Nephron (organoid): ENCODE measurements around the gene HEY2.

Experiments
- H3K27ac Mint-ChIP-seq, 3 experiments: 2 replicates each; pipeline ENCODE4 v1.8.0; 2020; ENCODE audit warnings: mixed read lengths in 3 of 3, mild to moderate bottlenecking in 2 of 3, moderate library complexity in 1 of 3
- H3K27me3 Mint-ChIP-seq: 2 replicates; pipeline ENCODE4 v1.8.0; 2021; ENCODE audit warnings: low read depth, mild to moderate bottlenecking, moderate library complexity, mixed read lengths
- H3K36me3 Mint-ChIP-seq: 2 replicates; pipeline ENCODE4 v1.8.0; 2020; ENCODE audit warnings: low read depth, mixed read lengths
- H3K4me1 Mint-ChIP-seq: 2 replicates; pipeline ENCODE4 v1.8.0; 2020; ENCODE audit warnings: mixed read lengths
- H3K4me3 Mint-ChIP-seq, 3 experiments: 2 replicates each; pipeline ENCODE4 v1.8.0; 2020; ENCODE audit warnings: mild to moderate bottlenecking in 3 of 3, mixed read lengths in 3 of 3, moderate library complexity in 2 of 3
- H3K9me3 Mint-ChIP-seq: 2 replicates; pipeline ENCODE4 v1.8.0; 2020; ENCODE audit warnings: mixed read lengths
- TF ChIP-seq, protein P1 (sequence below), 3 experiments: fragments of 200-600 bp; sonication (generic); IDR thresholded peaks; one replicate each; pipeline ENCODE4 v1.5.0; 2021; ENCODE audit warnings: antibody characterized with exemption in 3 of 3; ENCODE audit not compliant: unreplicated experiment in 3 of 3

The HEY2 gene

GRCh38 chr6:125742024-125742423 is 7.4 kb upstream of the HEY2 start:
- no peaks in the 10 kb centered on the region for H3K9me3 Mint-ChIP-seq
- no peaks in the 10 kb centered on the region for H3K36me3 Mint-ChIP-seq
- peaks cover 30% of the 10 kb centered on the region for H3K27me3 Mint-ChIP-seq
- TF ChIP-seq, protein P1, sequence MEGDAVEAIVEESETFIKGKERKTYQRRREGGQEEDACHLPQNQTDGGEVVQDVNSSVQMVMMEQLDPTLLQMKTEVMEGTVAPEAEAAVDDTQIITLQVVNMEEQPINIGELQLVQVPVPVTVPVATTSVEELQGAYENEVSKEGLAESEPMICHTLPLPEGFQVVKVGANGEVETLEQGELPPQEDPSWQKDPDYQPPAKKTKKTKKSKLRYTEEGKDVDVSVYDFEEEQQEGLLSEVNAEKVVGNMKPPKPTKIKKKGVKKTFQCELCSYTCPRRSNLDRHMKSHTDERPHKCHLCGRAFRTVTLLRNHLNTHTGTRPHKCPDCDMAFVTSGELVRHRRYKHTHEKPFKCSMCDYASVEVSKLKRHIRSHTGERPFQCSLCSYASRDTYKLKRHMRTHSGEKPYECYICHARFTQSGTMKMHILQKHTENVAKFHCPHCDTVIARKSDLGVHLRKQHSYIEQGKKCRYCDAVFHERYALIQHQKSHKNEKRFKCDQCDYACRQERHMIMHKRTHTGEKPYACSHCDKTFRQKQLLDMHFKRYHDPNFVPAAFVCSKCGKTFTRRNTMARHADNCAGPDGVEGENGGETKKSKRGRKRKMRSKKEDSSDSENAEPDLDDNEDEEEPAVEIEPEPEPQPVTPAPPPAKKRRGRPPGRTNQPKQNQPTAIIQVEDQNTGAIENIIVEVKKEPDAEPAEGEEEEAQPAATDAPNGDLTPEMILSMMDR (IDR thresholded peaks at IDR 0.05; ENCODE audit: unreplicated experiment in 3 of 3): no peak
- no peak overlapping the region for H3K4me3 Mint-ChIP-seq
- peaks cover 14% of the 10 kb centered on the region for H3K4me1 Mint-ChIP-seq
- H3K27ac Mint-ChIP-seq: no peak overlapping the region

DNA sequence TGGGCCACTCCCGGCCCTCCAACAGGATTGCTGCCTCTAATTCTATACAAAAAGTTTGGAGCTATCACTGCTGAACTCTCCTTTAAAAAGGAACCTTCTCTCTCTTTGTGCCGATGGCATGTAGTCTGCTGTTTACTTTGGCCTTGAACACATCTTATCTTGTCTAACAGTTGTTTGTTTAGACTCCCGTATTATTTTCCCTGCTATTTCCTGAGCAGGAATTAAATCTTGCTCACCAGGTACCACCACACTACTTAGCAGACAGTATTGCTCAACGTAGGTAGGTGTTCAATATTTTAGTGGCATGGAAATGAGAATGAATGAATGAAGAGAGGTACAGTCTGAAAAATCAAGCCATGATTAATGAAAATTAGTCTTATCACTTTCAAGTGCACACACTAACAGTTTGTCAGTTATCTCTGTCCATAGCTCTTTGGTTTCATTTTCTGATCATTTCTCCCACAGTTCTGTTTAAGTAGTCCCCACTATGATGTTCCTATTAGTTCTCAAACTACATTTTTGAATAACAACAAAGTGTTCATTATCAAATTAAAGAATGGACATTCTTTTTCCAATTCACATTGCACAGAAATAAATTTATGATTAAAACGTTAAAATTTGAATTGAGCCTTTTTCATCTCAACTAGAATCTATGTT is 6.8 kb upstream of the HEY2 start:
- H3K4me1 Mint-ChIP-seq: peaks cover 14% of the 10 kb centered on the region
- H3K4me3 Mint-ChIP-seq: no peak overlapping the region
- TF ChIP-seq, protein P1 (IDR thresholded peaks at IDR 0.05; ENCODE audit: unreplicated experiment in 3 of 3): no peak
- H3K9me3 Mint-ChIP-seq: no peaks in the 10 kb centered on the region
- no peaks in the 10 kb centered on the region for H3K36me3 Mint-ChIP-seq
- peaks cover 35% of the 10 kb centered on the region for H3K27me3 Mint-ChIP-seq
- H3K27ac Mint-ChIP-seq: no peak overlapping the region

DNA sequence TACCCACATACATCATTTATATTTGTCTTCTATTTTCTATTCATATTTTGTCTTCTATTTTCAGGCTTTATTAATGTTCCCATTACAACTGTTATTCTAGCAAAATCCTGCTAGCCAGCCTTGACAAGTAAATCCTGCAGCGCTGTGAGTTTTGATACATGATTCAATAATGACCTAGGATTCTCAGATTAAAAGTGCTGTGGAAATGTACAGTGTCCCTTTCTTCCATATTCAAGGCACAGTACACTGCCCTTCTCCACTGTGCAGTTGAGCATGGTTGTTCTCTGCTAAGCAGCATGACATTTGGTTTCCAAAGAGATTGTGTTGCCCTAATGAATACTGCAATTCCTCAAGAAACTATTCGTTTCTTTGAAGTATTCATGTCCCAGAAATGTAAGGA is 5.8 kb upstream of the HEY2 start:
- no peak overlapping the region for H3K4me3 Mint-ChIP-seq
- no peaks in the 10 kb centered on the region for H3K9me3 Mint-ChIP-seq
- no peaks in the 10 kb centered on the region for H3K36me3 Mint-ChIP-seq
- no peak overlapping the region for H3K27ac Mint-ChIP-seq
- H3K4me1 Mint-ChIP-seq: peaks cover 14% of the 10 kb centered on the region
- TF ChIP-seq, protein P1 (IDR thresholded peaks at IDR 0.05; ENCODE audit: unreplicated experiment in 3 of 3): no peak
- peaks cover 45% of the 10 kb centered on the region for H3K27me3 Mint-ChIP-seq

DNA sequence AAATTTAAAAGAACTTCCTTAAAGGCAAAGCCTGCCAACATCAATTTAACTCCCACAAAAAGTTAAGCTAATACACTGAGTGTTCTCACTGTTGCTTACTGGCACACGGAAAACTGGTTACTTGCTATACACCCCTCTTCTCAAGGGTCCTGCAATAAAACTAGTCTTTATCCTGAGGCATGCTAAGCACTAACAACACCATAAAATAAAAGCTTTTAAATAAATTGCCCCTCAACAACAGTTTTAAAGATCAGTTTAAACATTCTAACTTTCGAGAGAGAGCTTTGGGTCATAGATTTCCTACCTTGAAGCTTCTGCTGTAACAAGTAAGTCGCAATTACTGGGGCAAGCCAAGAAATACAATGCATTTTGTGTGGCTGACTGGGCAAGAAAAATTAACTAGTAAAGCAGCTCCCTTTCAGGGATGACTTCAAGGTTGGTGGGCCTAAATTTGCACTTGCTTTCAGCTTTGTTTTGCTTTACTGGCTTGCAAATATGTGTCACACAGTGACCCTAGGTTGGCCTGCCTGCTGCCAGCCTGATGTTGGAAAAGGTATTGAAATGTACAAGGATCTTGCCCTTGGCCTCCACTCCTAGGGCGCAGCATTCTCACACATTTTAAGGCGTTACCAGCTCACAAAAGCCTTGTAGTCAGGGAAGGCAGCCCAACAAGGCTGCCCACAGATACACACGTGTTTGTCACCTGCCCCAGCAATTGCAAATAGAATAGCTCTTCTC is 4.0 kb upstream of the HEY2 start:
- H3K9me3 Mint-ChIP-seq: no peaks in the 10 kb centered on the region
- peaks cover 59% of the 10 kb centered on the region for H3K27me3 Mint-ChIP-seq
- H3K4me3 Mint-ChIP-seq: peak overlapping the region; percentile 50 to 87 (median 85)
- H3K27ac Mint-ChIP-seq: peak overlapping the region; percentile 76 to 91 (median 79)
- TF ChIP-seq, protein P1 (IDR thresholded peaks at IDR 0.05; ENCODE audit: unreplicated experiment in 3 of 3): no peak
- H3K36me3 Mint-ChIP-seq: no peaks in the 10 kb centered on the region
- peaks cover 23% of the 10 kb centered on the region for H3K4me1 Mint-ChIP-seq

DNA sequence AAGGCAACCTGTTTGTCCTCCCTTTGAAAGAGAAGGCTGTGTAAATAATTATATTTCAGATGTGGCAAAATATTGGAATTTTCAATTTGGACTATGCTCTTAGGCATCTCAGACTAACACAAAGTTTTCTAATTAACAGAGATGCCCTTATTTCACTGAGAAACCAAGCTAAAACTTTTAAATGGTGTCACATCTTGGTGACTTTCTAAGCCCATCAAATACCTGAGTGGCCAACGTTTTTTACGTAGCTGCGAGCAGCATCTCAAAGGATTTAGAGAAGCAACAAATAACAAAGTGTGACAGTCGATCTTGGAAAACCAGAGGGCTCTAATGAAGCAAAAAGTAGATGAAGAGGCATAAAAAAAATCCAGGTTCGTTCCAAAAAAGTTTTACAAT is 3.4 kb upstream of the HEY2 start:
- H3K9me3 Mint-ChIP-seq: no peaks in the 10 kb centered on the region
- H3K27ac Mint-ChIP-seq: peak overlapping the region; percentile 79 to 92 (median 91)
- peak overlapping the region; percentile 85 to 87 (median 87) for H3K4me3 Mint-ChIP-seq
- H3K36me3 Mint-ChIP-seq: no peaks in the 10 kb centered on the region
- TF ChIP-seq, protein P1 (IDR thresholded peaks at IDR 0.05; ENCODE audit: unreplicated experiment in 3 of 3): no peak
- peaks cover 26% of the 10 kb centered on the region for H3K4me1 Mint-ChIP-seq
- peaks cover 64% of the 10 kb centered on the region for H3K27me3 Mint-ChIP-seq
